Kidney (tissue), 14 donors: ENCODE results near the gene TNS3. TPM values are rescaled to one million over a fixed set of nuclear protein-coding genes. Genes with fewer than 3 reads are reported as not detected.

Experiments
- DNase-seq, 5 donors: peaks; one replicate each; pipeline ENCODE4 v3.0.0-alpha.2; 2013 to 2020
- FAIRE-seq: peaks from 2 replicates; lab custom pipeline; 2012; peaks lifted over from hg19 to GRCh38; lab: Jason Lieb, UNC
- H3K27ac ChIP-seq, 2 donors: one replicate each; pipeline ENCODE4 v1.7.0; 2013; ENCODE audit warnings: low read depth in 2 of 2, low read length in 2 of 2, inconsistent platforms in 1 of 2
- H3K27me3 ChIP-seq: one replicate; pipeline ENCODE4 v1.7.1; 2013; ENCODE audit warnings: low read length, inconsistent platforms; ENCODE audit not compliant: control insufficient read depth, insufficient read depth
- H3K36me3 ChIP-seq, 3 donors: one replicate each; pipeline versions ENCODE4 v1.7.0 to v1.7.1; 2013; ENCODE audit warnings: low read length in 3 of 3, control low read depth in 1 of 3, inconsistent platforms in 1 of 3; ENCODE audit not compliant: insufficient read depth in 3 of 3, control insufficient read depth in 2 of 3
- H3K4me1 ChIP-seq, 3 donors: one replicate each; pipeline versions ENCODE4 v1.7.0 to v1.7.1; 2013; ENCODE audit warnings: low read length in 3 of 3, inconsistent platforms in 1 of 3, low read depth in 1 of 3; ENCODE audit not compliant: control insufficient read depth in 2 of 3, insufficient read depth in 2 of 3
- H3K4me3 ChIP-seq, 3 donors: one replicate each; pipeline versions ENCODE4 v1.7.0 to v1.8.1; 2013; ENCODE audit warnings: low read length in 3 of 3, control low read depth in 1 of 3, inconsistent platforms in 1 of 3
- H3K9ac ChIP-seq, 3 donors: one replicate each; pipeline versions ENCODE4 v1.7.0 to v1.7.1; 2013; ENCODE audit warnings: low read length in 3 of 3, control low read depth in 1 of 3, inconsistent platforms in 1 of 3
- H3K9me3 ChIP-seq, 3 donors: one replicate each; pipeline versions ENCODE4 v1.7.0 to v1.7.1; 2013; ENCODE audit warnings: low read length in 3 of 3, control low read depth in 1 of 3, inconsistent platforms in 1 of 3; ENCODE audit not compliant: control insufficient read depth in 2 of 3, insufficient read depth in 1 of 3
- CTCF ChIP-seq: IDR thresholded peaks from 3 replicates; pipeline ENCODE4 v1.5.1; 2012; ENCODE audit warnings: mild to moderate bottlenecking, moderate library complexity, borderline replicate concordance; ENCODE audit not compliant: insufficient read depth; ENCODE audit errors: extremely low read depth
- intact Hi-C: fragments of 100-400 bp; cut with DNase I; formaldehyde crosslinking; loops from one replicate; pipeline ENCODE4 v1.11.1; 2022
- polyA plus RNA-seq: library from polyadenylated mRNA; stranded (reverse); fragments of 350-450 nt; fragmentation: Illumina TruSeq; extraction: RNeasy Lipid Tissue Mini Kit (QIAGEN cat#74804); gene quantifications from one replicate; pipeline ENCODE4 v1.2.3, GENCODE V29; 2014; ENCODE audit warnings: low read depth, low replicate concordance; ENCODE audit not compliant: insufficient read depth
- total RNA-seq: library from RNA; stranded (reverse); fragmentation: NEBNext Ultra II Directional; extraction: Animal tissue kit (Norgen Biotek cat#: 25700); gene quantifications from one replicate; pipeline ENCODE4 v1.2.1, GENCODE V29; 2021
- donor health status: control.
- donor health status: control.
- donor health status: control.
- donor health status: control.
- donor health status: control.
- donor health status: DM: yes; HTN: yes; CAD: no.
- donor health status: Normal renal cell carcinoma (clear cell type).

The TNS3 gene
- total and polyA plus RNA-seq, 2 donors from 2014 or later, result 38.4 to 198 TPM

- peak overlapping the region; percentile 70 to 85 for H3K27ac ChIP-seq
- intact Hi-C loops, result no loop called here
- DNase-seq, result peak; percentile 79 to 91 (median 86)
- peaks cover 0 to 6% (median 5%) of the 10 kb centered on the region in 3 donors for H3K4me1 ChIP-seq
- peak; percentile 55 for FAIRE-seq
- H3K4me3 ChIP-seq, result no peak overlapping the region
- H3K9ac ChIP-seq, result no peak overlapping the region
- H3K9me3 ChIP-seq, result no peaks in the 10 kb centered on the region
- H3K36me3 ChIP-seq, result no peaks in the 10 kb centered on the region
- peak; percentile 94 for TF ChIP-seq CTCF
- H3K27me3 ChIP-seq, result no peaks in the 10 kb centered on the region
These were observed 315.7 kb downstream of the TNS3 start for GRCh38 chr7:47266131-47266706.

- DNase-seq (no peak), FAIRE-seq (no peak)
- Histone ChIP-seq H3K4me3 (no peak overlapping the region), H3K4me1 (peaks cover 0 to 6% (median 5%) of the 10 kb centered on the region in 3 donors), H3K27ac (no peak overlapping the region), H3K9me3 (no peaks in the 10 kb centered on the region), H3K9ac (no peak overlapping the region), H3K27me3 (no peaks in the 10 kb centered on the region), H3K36me3 (no peaks in the 10 kb centered on the region)
- TF ChIP-seq CTCF, result no peak
- intact Hi-C loops, result no loop called here
These were observed 316.3 kb downstream of the TNS3 start for GRCh38 chr7:47265621-47266020.

- H3K9me3 ChIP-seq, result no peaks in the 10 kb centered on the region
- H3K4me1 ChIP-seq, result peaks cover 0 to 6% (median 5%) of the 10 kb centered on the region in 3 donors
- TF ChIP-seq CTCF, result no peak
- H3K27me3 ChIP-seq, result no peaks in the 10 kb centered on the region
- no peak for FAIRE-seq
- no peak overlapping the region for H3K27ac ChIP-seq
- no peak for DNase-seq
- intact Hi-C loops, result no loop called here
- no peak overlapping the region for H3K9ac ChIP-seq
- H3K36me3 ChIP-seq, result peaks cover 0 to 5% (median 4%) of the 10 kb centered on the region in 3 donors
- H3K4me3 ChIP-seq, result no peak overlapping the region
These were observed 317.8 kb downstream of the TNS3 start for GRCh38 chr7:47264021-47264651.
